Measurements from ENCODE around the gene RBFOX1. TPM values are rescaled to one million over a fixed set of nuclear protein-coding genes. Genes with fewer than 3 reads are reported as not detected.

Gene RBFOX1
- total and polyA plus RNA-seq, 10 of the 15 experiments (the other 5 are each of a cell fraction or from before 2014, with no cell fraction given), result 0.87 TPM; not detected in 9

- CTCF ChIA-PET, result no interaction called here
- Histone ChIP-seq H3K4me3 (no peak overlapping the region), H3K36me3 (ENCODE audit: control insufficient read depth in 2 of 2, insufficient read depth in 2 of 2, low read length in 1 of 2) (no peaks in the 10 kb centered on the region), H3K27me3 (replicated peaks in 1 of 2; ENCODE audit: control insufficient read depth in 2 of 2, insufficient read depth in 2 of 2, low read length in 1 of 2) (no peaks in the 10 kb centered on the region), H3K9me3 (replicated peaks; ENCODE audit: control insufficient read depth, insufficient read depth, low read length) (no peaks in the 10 kb centered on the region; the same call in 2 of the 3 replicates), H3K4me1 (ENCODE audit: control insufficient read depth, insufficient read depth, low read length) (no peaks in the 10 kb centered on the region), H3K79me2 (ENCODE audit: control insufficient read depth, insufficient read depth, low read length) (no peaks in the 10 kb centered on the region), H2AFZ (ENCODE audit: control insufficient read depth, low read depth, low read length) (no peak overlapping the region), H4K20me1 (ENCODE audit: control insufficient read depth, insufficient read depth) (no peaks in the 10 kb centered on the region), H3K27ac (ENCODE audit: control insufficient read depth, insufficient read depth) (no peak overlapping the region), H3K9ac (ENCODE audit: control insufficient read depth, insufficient read depth, low read length) (no peak overlapping the region), H3K4me2 (ENCODE audit: control insufficient read depth, insufficient read depth) (no peak overlapping the region)
- BruUV-seq (replicated peaks), result no TSS peak
- intact Hi-C loops (cut with micrococcal nuclease; ENCODE audit: unreplicated experiment) (no loop called here), in situ Hi-C loops (cut with MboI) (no loop called here)
- TF ChIP-seq TCF12 (IDR thresholded peaks at IDR 0.05; ENCODE audit: low read depth, low read length), result no peak
- no peak for TF ChIP-seq NBN (IDR thresholded peaks at IDR 0.05)
- no peak for TF ChIP-seq YBX1 (IDR thresholded peaks at IDR 0.05)
- no peak for TF ChIP-seq CHD2 (IDR thresholded peaks at IDR 0.05; ENCODE audit: borderline replicate concordance, low read depth, low read length)
- TF ChIP-seq, protein P1, sequence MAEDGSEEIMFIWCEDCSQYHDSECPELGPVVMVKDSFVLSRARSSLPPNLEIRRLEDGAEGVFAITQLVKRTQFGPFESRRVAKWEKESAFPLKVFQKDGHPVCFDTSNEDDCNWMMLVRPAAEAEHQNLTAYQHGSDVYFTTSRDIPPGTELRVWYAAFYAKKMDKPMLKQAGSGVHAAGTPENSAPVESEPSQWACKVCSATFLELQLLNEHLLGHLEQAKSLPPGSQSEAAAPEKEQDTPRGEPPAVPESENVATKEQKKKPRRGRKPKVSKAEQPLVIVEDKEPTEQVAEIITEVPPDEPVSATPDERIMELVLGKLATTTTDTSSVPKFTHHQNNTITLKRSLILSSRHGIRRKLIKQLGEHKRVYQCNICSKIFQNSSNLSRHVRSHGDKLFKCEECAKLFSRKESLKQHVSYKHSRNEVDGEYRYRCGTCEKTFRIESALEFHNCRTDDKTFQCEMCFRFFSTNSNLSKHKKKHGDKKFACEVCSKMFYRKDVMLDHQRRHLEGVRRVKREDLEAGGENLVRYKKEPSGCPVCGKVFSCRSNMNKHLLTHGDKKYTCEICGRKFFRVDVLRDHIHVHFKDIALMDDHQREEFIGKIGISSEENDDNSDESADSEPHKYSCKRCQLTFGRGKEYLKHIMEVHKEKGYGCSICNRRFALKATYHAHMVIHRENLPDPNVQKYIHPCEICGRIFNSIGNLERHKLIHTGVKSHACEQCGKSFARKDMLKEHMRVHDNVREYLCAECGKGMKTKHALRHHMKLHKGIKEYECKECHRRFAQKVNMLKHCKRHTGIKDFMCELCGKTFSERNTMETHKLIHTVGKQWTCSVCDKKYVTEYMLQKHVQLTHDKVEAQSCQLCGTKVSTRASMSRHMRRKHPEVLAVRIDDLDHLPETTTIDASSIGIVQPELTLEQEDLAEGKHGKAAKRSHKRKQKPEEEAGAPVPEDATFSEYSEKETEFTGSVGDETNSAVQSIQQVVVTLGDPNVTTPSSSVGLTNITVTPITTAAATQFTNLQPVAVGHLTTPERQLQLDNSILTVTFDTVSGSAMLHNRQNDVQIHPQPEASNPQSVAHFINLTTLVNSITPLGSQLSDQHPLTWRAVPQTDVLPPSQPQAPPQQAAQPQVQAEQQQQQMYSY (CRISPR knock-in tag; IDR thresholded peaks at IDR 0.05), result no peak
- no peak for TF ChIP-seq FOXK2 (IDR thresholded peaks at IDR 0.05)
- no peak for TF ChIP-seq BACH1 (IDR thresholded peaks at IDR 0.05; ENCODE audit: borderline replicate concordance)
- TF ChIP-seq IRF3 (IDR thresholded peaks at IDR 0.05), result no peak
- no peak for TF ChIP-seq BMI1 (IDR thresholded peaks at IDR 0.05; ENCODE audit: borderline replicate concordance)
- TF ChIP-seq, protein P2, sequence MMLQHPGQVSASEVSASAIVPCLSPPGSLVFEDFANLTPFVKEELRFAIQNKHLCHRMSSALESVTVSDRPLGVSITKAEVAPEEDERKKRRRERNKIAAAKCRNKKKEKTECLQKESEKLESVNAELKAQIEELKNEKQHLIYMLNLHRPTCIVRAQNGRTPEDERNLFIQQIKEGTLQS (IDR thresholded peaks at IDR 0.05; ENCODE audit: borderline replicate concordance, extremely low read depth, low read depth, low read length), result no peak
- TF ChIP-seq, protein P3, sequence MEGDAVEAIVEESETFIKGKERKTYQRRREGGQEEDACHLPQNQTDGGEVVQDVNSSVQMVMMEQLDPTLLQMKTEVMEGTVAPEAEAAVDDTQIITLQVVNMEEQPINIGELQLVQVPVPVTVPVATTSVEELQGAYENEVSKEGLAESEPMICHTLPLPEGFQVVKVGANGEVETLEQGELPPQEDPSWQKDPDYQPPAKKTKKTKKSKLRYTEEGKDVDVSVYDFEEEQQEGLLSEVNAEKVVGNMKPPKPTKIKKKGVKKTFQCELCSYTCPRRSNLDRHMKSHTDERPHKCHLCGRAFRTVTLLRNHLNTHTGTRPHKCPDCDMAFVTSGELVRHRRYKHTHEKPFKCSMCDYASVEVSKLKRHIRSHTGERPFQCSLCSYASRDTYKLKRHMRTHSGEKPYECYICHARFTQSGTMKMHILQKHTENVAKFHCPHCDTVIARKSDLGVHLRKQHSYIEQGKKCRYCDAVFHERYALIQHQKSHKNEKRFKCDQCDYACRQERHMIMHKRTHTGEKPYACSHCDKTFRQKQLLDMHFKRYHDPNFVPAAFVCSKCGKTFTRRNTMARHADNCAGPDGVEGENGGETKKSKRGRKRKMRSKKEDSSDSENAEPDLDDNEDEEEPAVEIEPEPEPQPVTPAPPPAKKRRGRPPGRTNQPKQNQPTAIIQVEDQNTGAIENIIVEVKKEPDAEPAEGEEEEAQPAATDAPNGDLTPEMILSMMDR (IDR thresholded peaks at IDR 0.05 in 2 of 3, conservative IDR thresholded peaks at IDR 0.05 in 1 of 3; ENCODE audit: control insufficient read depth in 2 of 3, extremely low read depth in 1 of 3, insufficient read depth in 1 of 3, low read depth in 3 of 3, low read length in 3 of 3), result no peak
- TF ChIP-seq TCF7 (IDR thresholded peaks at IDR 0.05; ENCODE audit: borderline replicate concordance), result no peak
- no peak for TF ChIP-seq GATAD2B (conservative IDR thresholded peaks at IDR 0.05; ENCODE audit: low read depth)
- TF ChIP-seq MEF2A (IDR thresholded peaks at IDR 0.05; ENCODE audit: insufficient read depth, low read depth, low read length), result no peak
- FAIRE-seq (no peak), DNase-seq (ENCODE audit: low read depth, low spot score) (no peak), ATAC-seq (no peak)
- POLR2A ChIA-PET, result no interaction called here
- SMC1A ChIA-PET (ENCODE audit: uncharacterized antibody, unreplicated experiment), result no interaction called here
- RAD21 ChIA-PET (ENCODE audit: unreplicated experiment), result no interaction called here
- 3% methylated on average over 3 of the region's 3 CpGs for WGBS (ENCODE audit: insufficient coverage, insufficient replicate concordance, low lambda C conversion rate, missing lambda C conversion rate)
Observed at GRCh38 chr16:7324321-7324720, 8.3 kb upstream of the RBFOX1 start.

Data from GM12878 (cell line).